ES-I3 (cell line): Measurements from ENCODE around the gene RFPL1.
"Not testable (repeated sequence)": the region's sequence is repeated elsewhere in the genome, so short reads cannot be mapped to it uniquely, and the experiment has no call there.

ENCODE experiments used
- H3K36me3 ChIP-seq: 2 replicates; pipeline ENCODE4 v1.6.1; 2013; ENCODE audit warnings: mild to moderate bottlenecking, low read length, control low read depth, moderate library complexity; ENCODE audit not compliant: insufficient read depth
- H3K4me1 ChIP-seq: 2 replicates; pipeline ENCODE4 v1.6.1; 2013; ENCODE audit warnings: mild to moderate bottlenecking, control low read depth, low read length; ENCODE audit not compliant: insufficient read depth
- H3K9ac ChIP-seq: 2 replicates; pipeline ENCODE4 v1.6.1; 2013; ENCODE audit warnings: low read depth, mild to moderate bottlenecking, low read length, moderate library complexity
- H3K9me3 ChIP-seq: 2 replicates; pipeline ENCODE4 v1.6.1; 2013; ENCODE audit warnings: mild to moderate bottlenecking, low read length, moderate library complexity; ENCODE audit not compliant: control insufficient read depth, insufficient read depth

RFPL1 gene

GRCh38 chr22:29478326-29479276, 40.2 kb downstream of the RFPL1 start:
- H3K4me1 ChIP-seq: peaks cover 4% of the 10 kb centered on the region

GRCh38 chr22:29479417-29480261, 41.3 kb downstream of the RFPL1 start, which contains the start of gene NEFH:
Gene NEFH (plus strand): TSS chr22:29480218. CDS start chr22:29480263, 45 bp downstream.
- no peaks in the 10 kb centered on the region; the same call in 1 of the 2 replicates for H3K9me3 ChIP-seq
- H3K9ac ChIP-seq: peak within 1 kb of the TSS; percentile 68; the same call in 1 of the 2 replicates
- H3K36me3 ChIP-seq: no peaks in the 10 kb centered on the region
- peaks cover 4% of the 10 kb centered on the region for H3K4me1 ChIP-seq

More at GRCh38 chr22:29478326-29479276, 40.2 kb downstream of the RFPL1 start:
- no peaks in the 10 kb centered on the region for H3K36me3 ChIP-seq
- H3K9ac ChIP-seq: peak overlapping the region; percentile 14; the same call in 1 of the 2 replicates
- no peaks in the 10 kb centered on the region; the same call in 1 of the 2 replicates for H3K9me3 ChIP-seq

GRCh38 chr22:29480262-29480511, 41.8 kb downstream of the RFPL1 start:
- Histone ChIP-seq H3K4me1 (peaks cover 4% of the 10 kb centered on the region), H3K9ac (peak overlapping the region; percentile 68; the same call in 1 of the 2 replicates), H3K36me3 (no peaks in the 10 kb centered on the region), H3K9me3 (no peaks in the 10 kb centered on the region; the same call in 1 of the 2 replicates)

- Histone ChIP-seq H3K9me3 (no peaks in the 10 kb centered on the region; the same call in 1 of the 2 replicates), H3K4me1 (peaks cover 4% of the 10 kb centered on the region), H3K36me3 (peaks cover 5% of the 10 kb centered on the region; the same call in 1 of the 2 replicates), H3K9ac (peak overlapping the region; percentile 68)
Observed at GRCh38 chr22:29480512-29481264, 42.3 kb downstream of the RFPL1 start.

GRCh38 chr22:29481265-29482000, 43.0 kb downstream of the RFPL1 start:
- Histone ChIP-seq H3K9ac (peak overlapping the region; percentile 68), H3K4me1 (peaks cover 4% of the 10 kb centered on the region), H3K9me3 (no peaks in the 10 kb centered on the region; the same call in 1 of the 2 replicates), H3K36me3 (peaks cover 5% of the 10 kb centered on the region; the same call in 1 of the 2 replicates)

- Histone ChIP-seq H3K9me3 (no peaks in the 10 kb centered on the region; the same call in 1 of the 2 replicates), H3K36me3 (peaks cover 5% of the 10 kb centered on the region; the same call in 1 of the 2 replicates), H3K4me1 (peaks cover 4% of the 10 kb centered on the region), H3K9ac (peak overlapping the region; percentile 68; the same call in 1 of the 2 replicates)
Observed at GRCh38 chr22:29482253-29482652, 43.9 kb downstream of the RFPL1 start.

GRCh38 chr22:29482726-29483125, 44.3 kb downstream of the RFPL1 start:
- no peaks in the 10 kb centered on the region; the same call in 1 of the 2 replicates for H3K9me3 ChIP-seq

GRCh38 chr22:29483254-29483653, 44.9 kb downstream of the RFPL1 start:
- H3K36me3 ChIP-seq: peaks cover 5% of the 10 kb centered on the region; the same call in 1 of the 2 replicates
- peaks cover 4% of the 10 kb centered on the region for H3K4me1 ChIP-seq
- H3K9ac ChIP-seq: no peak overlapping the region
- no peaks in the 10 kb centered on the region; the same call in 1 of the 2 replicates for H3K9me3 ChIP-seq

More at GRCh38 chr22:29482726-29483125, 44.3 kb downstream of the RFPL1 start:
- Histone ChIP-seq H3K36me3 (peaks cover 5% of the 10 kb centered on the region; the same call in 1 of the 2 replicates), H3K4me1 (peaks cover 4% of the 10 kb centered on the region), H3K9ac (no peak overlapping the region)

- Histone ChIP-seq H3K9me3 (no peaks in the 10 kb centered on the region; the same call in 1 of the 2 replicates), H3K36me3 (peaks cover 5% of the 10 kb centered on the region; the same call in 1 of the 2 replicates), H3K4me1 (peaks cover 4% of the 10 kb centered on the region), H3K9ac (no peak overlapping the region)
Observed at GRCh38 chr22:29484642-29485041, 46.3 kb downstream of the RFPL1 start.

- peaks cover 5% of the 10 kb centered on the region; the same call in 1 of the 2 replicates for H3K36me3 ChIP-seq
- H3K4me1 ChIP-seq: peaks cover 4% of the 10 kb centered on the region
- H3K9ac ChIP-seq: no peak overlapping the region
- no peaks in the 10 kb centered on the region; the same call in 1 of the 2 replicates for H3K9me3 ChIP-seq
Observed at GRCh38 chr22:29485448-29485847, 47.1 kb downstream of the RFPL1 start.

- H3K9ac ChIP-seq: no peak overlapping the region
- peaks cover 5% of the 10 kb centered on the region; the same call in 1 of the 2 replicates for H3K36me3 ChIP-seq
- H3K4me1 ChIP-seq: no peaks in the 10 kb centered on the region
- no peaks in the 10 kb centered on the region for H3K9me3 ChIP-seq
Observed at GRCh38 chr22:29487426-29487986, 49.1 kb downstream of the RFPL1 start.

- not testable (repeated sequence) for H3K36me3 ChIP-seq, H3K9me3 ChIP-seq, H3K4me1 ChIP-seq, H3K9ac ChIP-seq
Observed at GRCh38 chr22:29489127-29489780, 50.9 kb downstream of the RFPL1 start.
